PC-9 (cell line): ENCODE data around the gene CPNE4.

ENCODE experiments used
- EZH2 ChIP-seq: fragments of 200-600 bp; sonication (generic); IDR thresholded peaks from 2 replicates; pipeline ENCODE4 v1.8.0; 2017; ENCODE audit warnings: antibody characterized with exemption, low read depth
- TF ChIP-seq, protein P1 (sequence below): fragments of 200-600 bp; sonication (generic); conservative IDR thresholded peaks from 2 replicates; pipeline ENCODE4 v1.6.1; 2017; ENCODE audit warnings: mixed run types, antibody characterized with exemption, mild to moderate bottlenecking, moderate library complexity

DNA sequence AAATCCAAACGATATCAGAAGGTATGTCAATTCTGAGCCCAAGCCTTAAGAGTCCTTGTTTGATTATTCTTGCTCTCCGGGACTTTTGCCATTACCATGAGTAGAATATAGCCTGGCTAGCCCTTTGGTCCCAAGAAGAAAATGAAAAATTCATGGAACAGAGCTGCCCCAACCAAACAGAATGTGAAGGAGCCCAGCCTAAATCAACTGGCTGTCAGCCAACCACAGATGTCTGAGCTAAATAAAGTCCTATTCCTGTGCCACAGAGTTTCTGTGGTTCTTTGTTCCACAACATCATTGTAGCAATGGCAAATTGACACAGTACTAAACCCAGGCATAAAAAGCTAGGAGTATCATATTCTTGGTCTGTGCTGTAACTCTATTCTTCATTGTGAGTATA, 185.2 kb downstream of the CPNE4 start:
- TF ChIP-seq, protein P1, sequence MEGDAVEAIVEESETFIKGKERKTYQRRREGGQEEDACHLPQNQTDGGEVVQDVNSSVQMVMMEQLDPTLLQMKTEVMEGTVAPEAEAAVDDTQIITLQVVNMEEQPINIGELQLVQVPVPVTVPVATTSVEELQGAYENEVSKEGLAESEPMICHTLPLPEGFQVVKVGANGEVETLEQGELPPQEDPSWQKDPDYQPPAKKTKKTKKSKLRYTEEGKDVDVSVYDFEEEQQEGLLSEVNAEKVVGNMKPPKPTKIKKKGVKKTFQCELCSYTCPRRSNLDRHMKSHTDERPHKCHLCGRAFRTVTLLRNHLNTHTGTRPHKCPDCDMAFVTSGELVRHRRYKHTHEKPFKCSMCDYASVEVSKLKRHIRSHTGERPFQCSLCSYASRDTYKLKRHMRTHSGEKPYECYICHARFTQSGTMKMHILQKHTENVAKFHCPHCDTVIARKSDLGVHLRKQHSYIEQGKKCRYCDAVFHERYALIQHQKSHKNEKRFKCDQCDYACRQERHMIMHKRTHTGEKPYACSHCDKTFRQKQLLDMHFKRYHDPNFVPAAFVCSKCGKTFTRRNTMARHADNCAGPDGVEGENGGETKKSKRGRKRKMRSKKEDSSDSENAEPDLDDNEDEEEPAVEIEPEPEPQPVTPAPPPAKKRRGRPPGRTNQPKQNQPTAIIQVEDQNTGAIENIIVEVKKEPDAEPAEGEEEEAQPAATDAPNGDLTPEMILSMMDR: no peak
- TF ChIP-seq EZH2: no peak
